Endometrium (tissue), 2 donors: ENCODE results near the gene FAM83C.
"Not testable (repeated sequence)": the region's sequence is repeated elsewhere in the genome, so short reads cannot be mapped to it uniquely, and the experiment has no call there.

ENCODE experiments used
- FAIRE-seq: peaks from 2 replicates; lab custom pipeline; 2012; peaks lifted over from hg19 to GRCh38; lab: Jason Lieb, UNC
- donor health status: control.
- donor health status: control.

FAM83C gene

GRCh38 chr20:35263532-35264341 lies 28.5 kb downstream of the FAM83C start:
- FAIRE-seq = no peak

GRCh38 chr20:35262731-35263531 lies 29.3 kb downstream of the FAM83C start:
- FAIRE-seq = not testable (repeated sequence)

GRCh38 chr20:35262321-35262720 lies 29.9 kb downstream of the FAM83C start:
- not testable (repeated sequence) for FAIRE-seq

GRCh38 chr20:35260426-35260825 lies 31.8 kb downstream of the FAM83C start:
- no peak for FAIRE-seq

GRCh38 chr20:35257175-35257909 lies 34.9 kb downstream of the FAM83C start:
- FAIRE-seq = no peak

- no peak for FAIRE-seq
These were observed 37.7 kb downstream of the FAM83C start for GRCh38 chr20:35254448-35254999.

GRCh38 chr20:35253010-35253409 lies 39.2 kb downstream of the FAM83C start:
- FAIRE-seq = no peak

GRCh38 chr20:35252598-35252997 lies 39.6 kb downstream of the FAM83C start:
- FAIRE-seq = not testable (repeated sequence)

GRCh38 chr20:35252037-35252461 lies 40.2 kb downstream of the FAM83C start:
- no peak for FAIRE-seq

- FAIRE-seq = no peak
These were observed 40.6 kb downstream of the FAM83C start for GRCh38 chr20:35251613-35251940.

- FAIRE-seq = no peak
These were observed 43.4 kb downstream of the FAM83C start for GRCh38 chr20:35248641-35249475.

GRCh38 chr20:35246723-35247122 lies 45.5 kb downstream of the FAM83C start:
- no peak for FAIRE-seq

- no peak for FAIRE-seq
These were observed 48.2 kb downstream of the FAM83C start for GRCh38 chr20:35243986-35244385.

- FAIRE-seq = no peak
These were observed 48.9 kb downstream of the FAM83C start for GRCh38 chr20:35243317-35243716.

- FAIRE-seq = no peak
These were observed 51.4 kb downstream of the FAM83C start for GRCh38 chr20:35240811-35241293.

GRCh38 chr20:35240083-35240810 lies 52.0 kb downstream of the FAM83C start:
- FAIRE-seq = no peak

GRCh38 chr20:35238735-35239134 lies 53.5 kb downstream of the FAM83C start:
- no peak for FAIRE-seq

- no peak for FAIRE-seq
These were observed 54.1 kb downstream of the FAM83C start for GRCh38 chr20:35238170-35238569.

GRCh38 chr20:35237486-35237885 lies 54.7 kb downstream of the FAM83C start:
- FAIRE-seq = no peak

GRCh38 chr20:35235881-35236280 lies 56.3 kb downstream of the FAM83C start:
- FAIRE-seq = no peak
